ENCODE data around the gene FAM174B. TPM values are rescaled to one million over a fixed set of nuclear protein-coding genes. Genes with fewer than 3 reads are reported as not detected.
A peak's percentile ranks its signal among the peaks of the same experiment; 100 is the strongest.

FAM174B gene
- total RNA-seq, 1 donor from 2014 or later: 57.7 TPM

DNA sequence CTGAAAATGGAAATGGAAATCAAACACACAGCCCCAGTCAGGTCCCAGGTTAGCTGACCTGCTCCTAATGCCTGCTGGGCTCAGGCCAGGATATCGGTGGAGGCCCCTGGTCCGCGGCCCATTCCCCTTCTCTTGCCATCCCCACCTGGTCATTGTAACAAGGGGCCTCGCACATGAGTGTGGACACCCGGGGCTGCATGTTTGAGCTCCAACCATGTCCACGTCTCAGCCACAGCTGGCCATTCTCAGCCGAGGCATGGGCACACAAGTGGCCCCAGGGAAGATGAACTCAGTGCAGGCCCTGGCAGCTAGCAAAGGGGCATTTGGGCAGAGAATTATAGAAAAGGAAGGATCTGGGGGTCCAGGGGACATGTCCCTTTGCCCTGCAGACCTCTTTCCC, 41.7 kb downstream of the FAM174B start:
- no peaks in the 10 kb centered on the region for H3K9me3 ChIP-seq
- no peaks in the 10 kb centered on the region for H3K36me3 ChIP-seq
- TF ChIP-seq, protein P1, sequence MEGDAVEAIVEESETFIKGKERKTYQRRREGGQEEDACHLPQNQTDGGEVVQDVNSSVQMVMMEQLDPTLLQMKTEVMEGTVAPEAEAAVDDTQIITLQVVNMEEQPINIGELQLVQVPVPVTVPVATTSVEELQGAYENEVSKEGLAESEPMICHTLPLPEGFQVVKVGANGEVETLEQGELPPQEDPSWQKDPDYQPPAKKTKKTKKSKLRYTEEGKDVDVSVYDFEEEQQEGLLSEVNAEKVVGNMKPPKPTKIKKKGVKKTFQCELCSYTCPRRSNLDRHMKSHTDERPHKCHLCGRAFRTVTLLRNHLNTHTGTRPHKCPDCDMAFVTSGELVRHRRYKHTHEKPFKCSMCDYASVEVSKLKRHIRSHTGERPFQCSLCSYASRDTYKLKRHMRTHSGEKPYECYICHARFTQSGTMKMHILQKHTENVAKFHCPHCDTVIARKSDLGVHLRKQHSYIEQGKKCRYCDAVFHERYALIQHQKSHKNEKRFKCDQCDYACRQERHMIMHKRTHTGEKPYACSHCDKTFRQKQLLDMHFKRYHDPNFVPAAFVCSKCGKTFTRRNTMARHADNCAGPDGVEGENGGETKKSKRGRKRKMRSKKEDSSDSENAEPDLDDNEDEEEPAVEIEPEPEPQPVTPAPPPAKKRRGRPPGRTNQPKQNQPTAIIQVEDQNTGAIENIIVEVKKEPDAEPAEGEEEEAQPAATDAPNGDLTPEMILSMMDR (IDR thresholded peaks at IDR 0.05): no peak
- intact Hi-C loops (cut with DNase I): no loop called here
- peaks cover 22% of the 10 kb centered on the region for H3K4me1 ChIP-seq
- H3K27ac ChIP-seq: peak overlapping the region; percentile 72
- no peaks in the 10 kb centered on the region for H3K27me3 ChIP-seq (ENCODE audit: low read depth)
- ATAC-seq (no peak), DNase-seq (no peak)
- no peak overlapping the region for H3K4me3 ChIP-seq

- no peak overlapping the region for H3K27ac ChIP-seq
- ATAC-seq (no peak), DNase-seq (no peak)
- no peaks in the 10 kb centered on the region for H3K9me3 ChIP-seq
- no peaks in the 10 kb centered on the region for H3K27me3 ChIP-seq (ENCODE audit: low read depth)
- no peak overlapping the region for H3K4me3 ChIP-seq
- intact Hi-C loops (cut with DNase I): no loop called here
- TF ChIP-seq, protein P1 (IDR thresholded peaks at IDR 0.05): no peak
- H3K36me3 ChIP-seq: no peaks in the 10 kb centered on the region
- H3K4me1 ChIP-seq: peaks cover 16% of the 10 kb centered on the region
Measured at GRCh38 chr15:92612891-92613290, 42.7 kb downstream of the FAM174B start.

GRCh38 chr15:92611995-92612745, 43.4 kb downstream of the FAM174B start:
- no peaks in the 10 kb centered on the region for H3K9me3 ChIP-seq
- intact Hi-C loops (cut with DNase I): no loop called here
- H3K4me3 ChIP-seq: no peak overlapping the region
- H3K27ac ChIP-seq: peak overlapping the region; percentile 18
- ATAC-seq (no peak), DNase-seq (no peak)
- H3K27me3 ChIP-seq (ENCODE audit: low read depth): no peaks in the 10 kb centered on the region
- peaks cover 8% of the 10 kb centered on the region for H3K4me1 ChIP-seq
- no peaks in the 10 kb centered on the region for H3K36me3 ChIP-seq
- TF ChIP-seq, protein P1 (IDR thresholded peaks at IDR 0.05): no peak

- H3K27ac ChIP-seq: no peak overlapping the region
- H3K4me3 ChIP-seq: no peak overlapping the region
- intact Hi-C loops (cut with DNase I): no loop called here
- H3K9me3 ChIP-seq: no peaks in the 10 kb centered on the region
- TF ChIP-seq, protein P1 (IDR thresholded peaks at IDR 0.05): no peak
- no peaks in the 10 kb centered on the region for H3K4me1 ChIP-seq
- no peaks in the 10 kb centered on the region for H3K27me3 ChIP-seq (ENCODE audit: low read depth)
- ATAC-seq (no peak), DNase-seq (no peak)
- H3K36me3 ChIP-seq: no peaks in the 10 kb centered on the region
Measured at GRCh38 chr15:92611150-92611549, 44.4 kb downstream of the FAM174B start.

- Histone ChIP-seq H3K4me3 (no peak overlapping the region), H3K27me3 (ENCODE audit: low read depth) (no peaks in the 10 kb centered on the region), H3K27ac (no peak overlapping the region), H3K36me3 (no peaks in the 10 kb centered on the region), H3K4me1 (no peaks in the 10 kb centered on the region), H3K9me3 (no peaks in the 10 kb centered on the region)
- TF ChIP-seq, protein P1 (IDR thresholded peaks at IDR 0.05): no peak
- intact Hi-C loops (cut with DNase I): no loop called here
- DNase-seq (no peak), ATAC-seq (no peak)
Measured at GRCh38 chr15:92610101-92610520, 45.5 kb downstream of the FAM174B start.

Measured in lower lobe of right lung (tissue), 2 donors.